Stimulated activated CD8-positive, alpha-beta memory T cell treated with anti-CD3 and anti-CD28 coated beads, Interleukin-7, amount 100 ng/mL, for 24 hours (primary cell): Measurements from ENCODE around the gene WIPI1.
"Not testable (repeated sequence)": the region's sequence is repeated elsewhere in the genome, so short reads cannot be mapped to it uniquely, and the experiment has no call there.

Source experiments
- DNase-seq: peaks from one replicate; pipeline ENCODE4 v3.0.0-alpha.2; 2020; ENCODE audit warnings: low read depth

WIPI1 gene

DNA sequence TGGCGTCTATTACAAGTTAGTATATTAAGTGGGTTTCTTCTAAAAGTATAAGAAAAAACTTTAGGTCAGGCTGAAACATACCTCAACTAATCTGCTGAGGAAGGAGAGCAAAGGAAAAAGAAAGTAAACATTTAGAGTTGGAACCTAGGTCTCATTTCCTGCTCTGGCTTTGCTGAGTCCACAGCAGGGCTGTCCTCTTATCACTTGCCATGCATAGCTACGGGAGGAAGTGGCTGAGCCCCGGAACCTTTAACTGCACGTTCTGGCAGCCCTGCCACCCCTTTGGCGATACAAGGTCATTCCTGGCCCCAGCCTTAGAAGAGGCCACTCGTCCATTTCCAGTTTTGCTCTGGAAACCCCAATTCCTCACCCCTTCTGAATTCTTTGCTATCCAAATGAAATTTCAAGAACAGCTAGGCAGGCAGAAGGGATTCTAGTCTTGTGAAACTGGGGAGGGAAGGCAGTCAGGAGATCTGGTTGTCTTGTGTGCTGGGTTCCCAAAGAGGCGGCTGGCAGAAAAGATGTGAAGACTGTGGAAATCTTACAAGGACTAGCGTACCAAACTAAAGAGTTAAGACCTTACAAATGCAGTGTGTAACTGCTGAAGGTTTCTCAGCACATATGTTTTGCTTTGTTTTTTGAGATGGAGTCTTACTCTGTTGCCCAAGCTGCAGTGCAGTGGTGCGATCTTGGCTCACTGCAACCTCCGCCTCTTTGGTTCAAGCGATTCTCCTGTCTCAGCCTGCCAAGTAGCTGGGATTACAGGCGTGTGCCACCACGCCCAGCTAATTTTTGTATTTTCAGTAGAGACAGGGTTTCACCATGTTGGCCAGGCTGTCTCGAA, 19.1 kb downstream of the WIPI1 start:
- no peak for DNase-seq

- peak; percentile 71 for DNase-seq
Measured at GRCh38 chr17:68435876-68436842, 21.1 kb downstream of the WIPI1 start.

DNA sequence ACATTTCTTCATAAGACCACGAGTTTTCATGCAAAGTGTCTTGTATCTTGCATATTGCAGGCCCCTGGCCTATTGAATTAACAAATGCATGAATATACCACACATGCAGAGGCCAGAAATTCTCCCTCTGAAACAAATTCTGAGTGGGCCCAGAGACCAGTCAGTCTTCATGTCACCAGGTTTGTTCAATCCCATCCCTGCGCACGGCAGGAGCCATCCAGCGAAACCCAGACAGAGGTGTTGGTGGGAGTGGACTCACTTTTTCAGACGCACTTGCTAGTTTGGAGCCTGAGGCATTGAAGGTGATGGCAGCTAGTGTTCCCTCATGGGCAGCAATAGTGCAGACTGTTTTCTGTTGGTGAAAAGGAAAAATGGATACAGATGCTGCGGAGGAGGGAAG, 21.9 kb downstream of the WIPI1 start:
- no peak for DNase-seq

- DNase-seq = no peak
Measured at GRCh38 chr17:68433911-68434508, 23.3 kb downstream of the WIPI1 start.

DNA sequence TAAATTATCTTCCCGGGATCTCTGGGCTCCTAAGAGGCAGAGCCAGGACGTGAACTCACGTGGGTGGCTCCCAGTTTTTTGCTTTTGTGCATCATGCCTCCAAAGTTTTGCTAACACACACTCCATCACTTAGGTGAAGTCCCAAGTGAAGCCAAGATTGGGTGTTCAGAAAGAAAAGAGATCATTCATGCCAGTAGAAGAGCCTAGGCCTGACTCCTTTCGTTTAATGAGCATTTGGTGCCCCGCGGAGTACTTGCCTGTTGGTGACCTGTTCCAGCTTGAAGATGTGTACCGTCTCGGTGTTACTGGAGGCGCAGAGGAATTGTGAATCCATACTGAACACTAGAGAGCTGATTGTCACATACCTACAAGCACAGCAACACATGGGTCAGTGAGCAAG, 24.1 kb downstream of the WIPI1 start:
- no peak for DNase-seq

GRCh38 chr17:68432086-68432864, 25.0 kb downstream of the WIPI1 start:
- no peak for DNase-seq

- no peak for DNase-seq
Measured at GRCh38 chr17:68431661-68432071, 25.6 kb downstream of the WIPI1 start.

- DNase-seq = no peak
Measured at GRCh38 chr17:68431045-68431608, 26.2 kb downstream of the WIPI1 start.

DNA sequence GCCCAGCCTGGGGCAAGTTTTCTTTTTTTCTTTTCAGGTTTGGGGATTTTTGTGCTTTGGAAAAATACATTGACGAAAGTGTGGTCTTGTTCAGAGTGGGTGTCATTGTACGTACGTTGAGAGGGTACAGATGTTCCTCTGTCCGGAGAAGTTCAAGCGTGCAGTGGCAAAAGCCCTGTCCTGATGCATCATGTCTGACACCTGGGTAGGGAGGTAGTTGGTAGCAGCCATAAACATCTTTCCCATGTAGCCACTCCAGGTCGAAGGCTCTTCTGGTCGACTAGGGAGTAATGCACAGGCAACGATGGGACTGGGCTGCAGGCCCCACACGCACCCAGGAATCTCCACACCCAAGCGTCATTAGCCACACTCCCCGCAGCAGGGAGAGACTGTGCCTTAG, 27.4 kb downstream of the WIPI1 start:
- no peak for DNase-seq

DNA sequence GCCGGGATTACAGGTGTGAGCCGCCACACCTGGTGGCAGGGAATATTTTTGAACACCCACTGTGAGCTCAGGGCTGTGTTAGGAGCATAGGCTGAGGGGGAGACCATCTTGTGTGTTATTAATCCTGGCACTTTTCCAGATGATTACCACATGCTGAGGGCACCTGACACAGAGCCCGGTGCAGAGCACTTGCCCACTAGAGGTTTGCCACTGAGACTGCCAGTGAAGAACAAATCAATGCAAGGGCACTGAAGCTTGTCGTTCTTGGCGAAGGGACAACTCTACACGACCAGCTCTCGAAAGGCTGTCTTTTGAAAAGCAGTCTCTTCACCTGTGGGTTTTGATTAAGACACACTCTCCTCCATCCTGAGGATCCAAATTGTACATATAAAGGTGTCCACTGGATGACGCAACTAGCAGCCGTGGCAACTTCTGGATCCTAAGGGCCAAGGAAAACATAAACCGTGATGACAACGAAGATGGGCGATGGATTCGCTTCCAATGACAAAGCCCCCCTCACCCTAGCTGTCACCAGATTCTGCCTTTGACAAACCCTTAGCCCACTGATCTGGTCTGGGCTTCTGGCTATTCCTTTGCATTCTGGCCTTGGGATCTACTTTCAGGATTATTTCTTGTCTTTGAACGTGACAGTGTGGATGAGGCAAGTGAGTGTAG, 28.7 kb downstream of the WIPI1 start:
- DNase-seq = no peak

DNA sequence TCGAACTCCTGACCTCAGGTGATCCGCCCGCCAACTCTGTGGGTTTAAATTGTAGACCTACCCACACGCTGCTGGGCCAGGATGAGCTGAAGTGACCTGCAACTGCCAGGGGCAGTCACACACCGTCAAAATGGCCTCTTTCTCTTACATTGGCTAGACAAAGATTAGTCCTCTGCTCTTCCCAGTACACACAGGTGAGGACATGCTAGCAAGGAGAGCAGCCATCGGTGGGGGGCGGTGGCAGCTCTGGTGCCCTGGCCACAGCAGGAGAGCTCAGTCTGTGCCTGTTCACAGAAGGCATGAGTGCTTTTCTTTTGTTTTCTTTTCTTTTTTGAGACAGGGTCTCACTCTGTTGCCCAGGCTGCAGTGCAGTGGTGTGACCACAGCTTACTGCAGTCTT, 29.7 kb downstream of the WIPI1 start:
- no peak for DNase-seq

DNA sequence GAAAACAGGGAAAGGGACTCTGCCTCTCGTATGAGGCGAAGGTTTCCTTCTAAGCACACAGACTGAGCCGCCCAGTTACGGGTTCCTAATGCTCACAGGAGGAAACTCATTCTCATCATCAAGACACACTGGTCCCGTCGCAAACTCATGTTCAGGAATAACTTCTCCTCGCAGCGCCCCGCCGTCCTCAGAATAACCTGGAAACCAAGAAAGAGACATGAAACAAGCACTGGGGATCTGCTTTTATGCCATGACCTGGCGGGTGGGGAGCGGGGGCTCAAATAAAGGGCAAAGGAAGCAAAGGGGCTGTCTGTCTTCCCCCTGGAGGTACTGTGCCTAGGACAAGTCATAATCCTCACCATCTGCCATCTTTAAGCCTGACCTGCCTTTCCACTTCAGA, 31.3 kb downstream of the WIPI1 start:
- DNase-seq = no peak

DNA sequence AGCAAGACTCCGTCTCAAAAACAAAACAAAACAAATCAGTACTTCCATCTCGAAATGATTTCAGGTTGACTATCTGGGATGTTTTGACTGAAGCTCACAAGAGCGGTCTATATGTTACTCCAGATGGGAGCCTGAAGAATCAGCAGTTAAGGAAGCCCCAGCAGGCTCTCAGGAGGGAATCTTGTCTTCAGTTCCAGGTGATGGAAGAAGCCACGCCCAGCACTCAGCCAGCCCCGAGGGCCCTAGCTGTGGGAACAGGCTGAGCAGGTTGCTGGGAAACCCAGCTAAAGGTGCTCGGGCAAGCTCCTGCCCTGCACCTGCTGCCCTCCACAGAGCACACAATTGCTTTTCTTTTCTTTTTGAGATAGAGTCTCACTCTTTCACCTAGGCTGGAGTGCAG, 32.4 kb downstream of the WIPI1 start:
- DNase-seq = no peak

DNA sequence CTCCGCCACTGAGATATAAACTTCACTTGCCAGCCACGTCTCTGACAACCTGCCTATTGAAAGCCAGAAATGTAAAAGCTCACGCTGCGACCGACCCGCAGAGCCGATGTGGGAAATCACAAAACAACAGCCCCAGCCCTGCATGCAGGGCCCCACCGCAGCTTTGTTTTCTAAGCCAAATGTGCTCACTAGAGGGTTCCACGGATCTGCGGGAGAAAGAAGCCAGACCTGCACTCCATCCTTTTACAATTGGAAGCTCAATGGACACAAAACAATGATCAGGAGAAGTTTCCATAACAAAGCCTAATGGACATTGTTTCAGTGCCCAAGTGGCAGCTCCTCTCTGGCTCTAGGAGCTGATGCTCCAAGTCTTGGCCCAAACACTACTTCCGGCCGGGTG, 33.1 kb downstream of the WIPI1 start:
- DNase-seq = no peak

- no peak for DNase-seq
Measured at GRCh38 chr17:68423251-68423650, 34.0 kb downstream of the WIPI1 start.

DNA sequence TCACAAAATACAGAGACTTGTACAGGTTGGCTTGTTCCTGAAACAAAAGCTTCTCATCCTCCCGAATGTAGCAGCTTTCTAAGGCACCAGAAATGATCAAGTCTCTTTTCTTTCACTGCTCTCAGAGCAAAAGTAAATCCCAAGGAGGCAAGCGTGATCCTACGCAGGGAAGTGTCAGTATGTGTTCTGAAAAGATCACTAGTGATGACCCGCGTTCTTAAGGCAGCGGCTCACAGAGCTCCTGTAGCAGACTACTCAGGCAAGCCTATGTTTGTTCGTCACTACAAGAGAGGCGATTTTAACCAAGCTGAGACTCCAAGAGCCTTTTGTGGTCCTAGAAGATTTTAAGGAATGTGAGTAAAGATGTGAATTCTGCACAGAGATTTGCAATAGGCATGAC, 34.5 kb downstream of the WIPI1 start:
- DNase-seq = no peak

DNA sequence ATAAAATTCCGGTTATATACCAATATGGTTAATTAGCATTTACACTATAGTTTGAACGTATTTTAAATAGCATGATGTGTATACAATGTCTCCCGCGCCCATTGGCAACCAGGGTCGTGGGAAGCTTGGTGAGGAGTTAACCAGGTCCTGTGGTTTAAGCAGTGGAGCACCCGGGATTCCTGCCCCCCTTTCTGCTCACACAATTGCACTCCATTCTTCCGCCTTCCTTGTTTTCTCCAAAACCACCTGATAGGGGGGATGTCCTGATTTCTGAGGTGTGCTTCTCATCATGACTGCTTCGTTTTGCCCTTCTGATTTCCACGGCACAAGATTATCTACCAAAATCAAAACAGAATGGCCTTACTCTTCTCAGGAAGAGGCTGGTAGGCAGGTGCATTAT, 35.8 kb downstream of the WIPI1 start:
- DNase-seq = no peak

DNA sequence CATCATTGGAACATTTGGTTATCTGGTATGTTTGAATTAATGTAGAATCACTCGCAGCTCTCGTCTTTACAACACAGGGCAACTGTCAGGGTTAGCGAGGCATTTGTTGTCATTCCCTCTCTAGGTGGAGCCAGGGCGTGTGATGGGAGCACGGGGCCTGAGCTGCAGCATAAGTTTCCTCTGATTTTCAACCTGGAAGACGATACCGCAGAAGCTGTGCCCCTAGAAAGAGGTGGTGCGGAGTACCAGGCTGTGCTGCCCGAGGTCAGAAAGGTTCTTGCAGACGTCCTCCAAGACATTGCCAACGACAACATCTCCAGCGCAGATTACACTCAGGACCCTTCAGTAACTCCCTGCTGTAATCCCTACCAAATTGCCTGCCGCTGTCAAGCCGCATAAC, 37.2 kb downstream of the WIPI1 start:
- DNase-seq = no peak

DNA sequence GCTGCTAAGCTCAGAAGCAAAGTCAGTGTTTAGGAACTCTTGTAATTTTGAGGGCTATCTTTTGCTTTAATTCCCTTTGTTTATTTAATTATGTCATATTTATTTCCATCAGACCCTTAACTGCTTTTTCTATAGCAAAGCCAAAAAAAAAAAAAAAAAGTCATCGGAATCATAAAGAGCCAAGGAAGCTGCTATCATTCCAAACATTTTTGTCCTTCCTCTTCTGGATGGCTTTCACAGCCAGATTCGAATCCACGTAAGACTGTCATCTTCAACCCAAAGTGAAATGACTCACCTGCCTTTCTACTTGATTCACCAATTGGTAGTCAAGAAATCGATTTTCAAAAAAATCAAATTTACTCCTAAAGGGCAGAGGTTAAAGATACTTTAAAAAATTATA, 38.4 kb downstream of the WIPI1 start:
- no peak for DNase-seq

DNA sequence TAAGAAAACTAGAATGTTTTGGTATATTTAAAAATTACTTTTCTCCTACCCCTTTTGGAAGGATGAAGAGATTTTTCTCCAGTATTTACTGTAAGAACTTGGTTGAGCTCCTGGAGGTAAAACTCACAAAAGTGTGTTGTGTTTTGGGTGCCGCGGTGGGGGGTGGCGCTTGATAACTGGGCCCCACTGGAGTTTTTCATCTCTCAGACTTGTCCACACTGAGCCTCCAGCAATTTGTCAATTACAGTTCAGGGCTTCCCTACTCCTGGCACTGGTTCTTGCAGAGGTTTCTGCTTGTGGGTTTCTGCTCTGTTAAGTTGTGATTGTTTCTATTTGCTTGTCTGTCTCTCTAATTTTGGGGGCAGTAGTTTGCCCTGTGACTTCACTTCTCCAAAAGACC, 40.0 kb downstream of the WIPI1 start:
- no peak for DNase-seq

GRCh38 chr17:68414901-68415300, 42.4 kb downstream of the WIPI1 start:
- not testable (repeated sequence) for DNase-seq
